Measurements from ENCODE around the gene POLR1G.
A peak's percentile ranks its signal among the peaks of the same experiment; 100 is the strongest.

DNA sequence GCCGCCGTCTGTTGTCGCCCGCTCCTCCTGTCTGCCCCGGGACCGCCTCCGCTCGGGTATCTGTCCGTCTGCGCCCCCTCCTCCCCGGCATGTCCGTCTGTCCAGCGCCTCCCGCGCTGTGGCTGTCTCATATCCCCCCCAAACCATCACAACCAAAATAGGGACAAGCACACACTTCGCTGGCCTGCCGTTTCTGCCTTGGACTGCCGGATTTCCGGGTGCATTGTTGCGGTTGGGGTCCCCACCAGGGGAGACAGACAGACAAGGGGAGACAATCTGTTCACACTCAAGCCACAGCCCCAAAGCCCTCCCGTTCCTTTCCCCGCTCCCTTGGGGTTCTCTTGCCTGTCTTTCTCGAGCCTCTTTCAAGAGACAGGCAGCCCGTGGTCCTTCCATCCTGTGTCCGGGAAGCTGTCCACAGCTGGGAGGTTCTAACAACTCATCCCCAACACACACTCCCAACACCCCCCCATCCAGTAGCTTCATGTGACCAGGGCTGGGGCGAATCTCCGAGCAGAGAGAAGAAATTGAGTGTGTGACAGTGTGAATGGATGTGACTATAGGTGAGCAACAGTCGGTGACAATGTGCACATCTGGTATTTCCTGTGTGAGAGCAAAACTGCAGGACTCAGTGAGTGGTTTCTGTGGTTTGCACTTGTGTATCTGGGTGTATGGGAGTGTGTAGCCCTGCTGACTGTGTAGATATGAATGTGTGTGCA lies 44.8 kb downstream of the POLR1G start:
- TF ChIP-seq POLR2A (IDR thresholded peaks at IDR 0.05; ENCODE audit: low read depth, low read length) = no peak
- 0 out of 2 replicates have a peak, but pooled peaks have one; percentile 30 for TF ChIP-seq POLR2AphosphoS5 (IDR thresholded peaks at IDR 0.05; ENCODE audit: low read depth, low read length)
- no peak for TF ChIP-seq TAF1 (IDR thresholded peaks at IDR 0.05; ENCODE audit: borderline replicate concordance, low read depth, low read length)
